CD4-positive, alpha-beta T cell treated with Interferon alpha-2 for 1 hour (primary cell): ENCODE data around the gene ATP11A.

ENCODE experiments used
- DNase-seq, 2 donors: peaks; one replicate each; pipeline ENCODE4 v3.0.0-alpha.2; 2020 to 2022

Gene ATP11A

GRCh38 chr13:112869202-112870050 is 179.6 kb downstream of the ATP11A start:
- DNase-seq = no peak

GRCh38 chr13:112870051-112870331 is 180.2 kb downstream of the ATP11A start:
- no peak for DNase-seq

GRCh38 chr13:112870737-112871287 is 181.0 kb downstream of the ATP11A start:
- DNase-seq = no peak

- no peak for DNase-seq
These were observed 181.9 kb downstream of the ATP11A start for GRCh38 chr13:112871742-112872141.

GRCh38 chr13:112872657-112873631 is 183.1 kb downstream of the ATP11A start:
- DNase-seq = peak; percentile 57 to 59

- DNase-seq = peak; percentile 51 to 60
These were observed 184.3 kb downstream of the ATP11A start for GRCh38 chr13:112873851-112874750.

GRCh38 chr13:112874751-112875300 is 185.0 kb downstream of the ATP11A start:
- DNase-seq = no peak

- no peak for DNase-seq
These were observed 185.8 kb downstream of the ATP11A start for GRCh38 chr13:112875627-112876026.

GRCh38 chr13:112876305-112877000 is 186.6 kb downstream of the ATP11A start:
- DNase-seq = no peak

- no peak for DNase-seq
These were observed 187.2 kb downstream of the ATP11A start for GRCh38 chr13:112877066-112877465.

GRCh38 chr13:112877539-112877938 is 187.7 kb downstream of the ATP11A start:
- no peak for DNase-seq

GRCh38 chr13:112877976-112878955 is 188.4 kb downstream of the ATP11A start:
- no peak for DNase-seq

GRCh38 chr13:112879283-112879833 is 189.5 kb downstream of the ATP11A start:
- no peak for DNase-seq

- no peak for DNase-seq
These were observed 190.4 kb downstream of the ATP11A start for GRCh38 chr13:112880221-112880641.

GRCh38 chr13:112880976-112881540 is 191.2 kb downstream of the ATP11A start:
- DNase-seq = no peak

- DNase-seq = no peak
These were observed 192.1 kb downstream of the ATP11A start for GRCh38 chr13:112881656-112882554.

GRCh38 chr13:112882555-112883024 is 192.8 kb downstream of the ATP11A start:
- DNase-seq = no peak
